ENCODE measurements around the gene CTNNA1. TPM values are rescaled to one million over a fixed set of nuclear protein-coding genes. Genes with fewer than 3 reads are reported as not detected.

Gene CTNNA1
- total and polyA plus RNA-seq, 2 of the 8 experiments (the other 6 are each of a cell fraction or from before 2014, with no cell fraction given), result 115 to 349 TPM

GRCh38 chr5:138972230-138972629, 219.0 kb downstream of the CTNNA1 start:
- no peak for FAIRE-seq

More at GRCh38 chr5:138972230-138972629, 219.0 kb downstream of the CTNNA1 start:
- H2BK20ac ChIP-seq (ENCODE audit: low read length), result no peak overlapping the region
- H3K27me3 ChIP-seq (replicated peaks in 1 of 4; ENCODE audit: control insufficient read depth in 3 of 4, extremely low read depth in 1 of 4, insufficient read depth in 3 of 4, low read length in 3 of 4), result no peaks in the 10 kb centered on the region; a peak in 2 of 7 replicates
- H2AFZ ChIP-seq (ENCODE audit: low read length), result no peak overlapping the region
- H3K23ac ChIP-seq (ENCODE audit: insufficient read length), result no peak overlapping the region
- no peak overlapping the region for H2AK5ac ChIP-seq (ENCODE audit: low read depth, low read length)
- H2BK5ac ChIP-seq (ENCODE audit: low read depth, low read length), result no peak overlapping the region
- H3K18ac ChIP-seq (ENCODE audit: extremely low read depth, low read length), result no peak overlapping the region
- no peak overlapping the region for H4K91ac ChIP-seq (replicated peaks; ENCODE audit: insufficient read length, low read length)
- no peaks in the 10 kb centered on the region; a peak in 1 of 7 replicates for H3K4me1 ChIP-seq (replicated peaks in 1 of 4; ENCODE audit: control insufficient read depth in 3 of 4, insufficient read depth in 4 of 4, low read length in 3 of 4)
- H3K36me3 ChIP-seq (ENCODE audit: control insufficient read depth in 2 of 4, insufficient read depth in 4 of 4, low read length in 3 of 4), result no peaks in the 10 kb centered on the region
- H2BK120ac ChIP-seq (replicated peaks; ENCODE audit: low read depth, low read length), result no peak overlapping the region
- no peaks in the 10 kb centered on the region for H3K79me2 ChIP-seq (ENCODE audit: control insufficient read depth in 1 of 2, insufficient read depth in 2 of 2, low read length in 2 of 2)
- WGBS, 2 experiments (ENCODE audit: extremely low coverage in 1 of 2, insufficient coverage in 1 of 2, insufficient read length in 1 of 2, insufficient replicate concordance in 2 of 2, low coverage in 1 of 2, low lambda C conversion rate in 2 of 2, missing lambda C conversion rate in 1 of 2), result 85% methylated on average over 1 of the region's 1 CpG; no CpG with 5 or more reads in 1 of the 2 experiments
- H3K79me1 ChIP-seq (ENCODE audit: low read depth, low read length), result no peaks in the 10 kb centered on the region
- no peak overlapping the region for H3K27ac ChIP-seq (ENCODE audit: low read depth, low read length)
- no peak overlapping the region for H3K9ac ChIP-seq (replicated peaks in 1 of 4; ENCODE audit: extremely low read depth in 1 of 4, low read depth in 3 of 4, low read length in 3 of 4)
- H3K56ac ChIP-seq (replicated peaks; ENCODE audit: insufficient read length, low read depth, low read length), result no peak overlapping the region
- H4K20me1 ChIP-seq (replicated peaks in 1 of 2; ENCODE audit: control insufficient read depth in 1 of 2, insufficient read depth in 2 of 2, low read length in 2 of 2), result no peaks in the 10 kb centered on the region
- H3K4ac ChIP-seq (replicated peaks; ENCODE audit: insufficient read length, low read depth, low read length), result no peak overlapping the region
- no peak overlapping the region for H2BK15ac ChIP-seq (ENCODE audit: low read length)
- ChIA-PET CTCF (ENCODE audit: partially characterized antibody) (interaction anchor here (0.6 to 7.7 kb wide), 20 partner anchors 9 to 523 kb away, joined by 3 to 39 read pairs (median 5); no protein-coding TSS in a partner anchor), POLR2A (ENCODE audit: partially characterized antibody) (interaction anchor here (1.0 kb wide), 1 partner anchor 13 kb away, joined by 3 read pairs; no protein-coding TSS in a partner anchor)
- H4K5ac ChIP-seq (ENCODE audit: insufficient read length, low read depth, low read length), result no peak overlapping the region
- TF ChIP-seq POLR2AphosphoS5 (IDR thresholded peaks at IDR 0.05; ENCODE audit: low read depth, low read length), result no peak
- no peaks in the 10 kb centered on the region for H3K9me3 ChIP-seq (ENCODE audit: insufficient read depth in 2 of 2, low read depth in 1 of 2, low read length in 1 of 2)
- H3K23me2 ChIP-seq (ENCODE audit: low read depth, low read length), result no peaks in the 10 kb centered on the region
- no peak overlapping the region for H3K14ac ChIP-seq (ENCODE audit: insufficient read length)
- DNase-seq (ENCODE audit: low read depth in 1 of 2, low spot score in 2 of 2), result no peak
- H2BK12ac ChIP-seq (ENCODE audit: low read depth, low read length), result no peak overlapping the region
- no peak overlapping the region for H3K4me2 ChIP-seq (ENCODE audit: insufficient read depth in 1 of 2, low read depth in 2 of 2, low read length in 2 of 2)
- H3K4me3 ChIP-seq (ENCODE audit: extremely low read depth in 1 of 4, insufficient read depth in 2 of 4, low read depth in 3 of 4, low read length in 4 of 4), result no peak overlapping the region
- no peak overlapping the region for H4K8ac ChIP-seq (ENCODE audit: extremely low read depth, insufficient read depth, low read length)
